GM12872 (cell line): ENCODE data around the gene RBBP5.

ENCODE experiments used
- CTCF ChIP-seq: IDR thresholded peaks from 3 replicates; pipeline ENCODE4 v1.5.1; 2011; ENCODE audit warnings: low read depth, mild to moderate bottlenecking, low read length, moderate library complexity; ENCODE audit not compliant: insufficient read depth

Gene RBBP5

GRCh38 chr1:205107327-205107726, 14.5 kb downstream of the RBBP5 start:
- no peak for TF ChIP-seq CTCF

- no peak for TF ChIP-seq CTCF
These were observed 19.4 kb downstream of the RBBP5 start for GRCh38 chr1:205102404-205102803.

GRCh38 chr1:205098242-205098641, 23.5 kb downstream of the RBBP5 start:
- TF ChIP-seq CTCF = no peak

GRCh38 chr1:205095422-205095821, 26.4 kb downstream of the RBBP5 start:
- TF ChIP-seq CTCF = no peak

- TF ChIP-seq CTCF = no peak
These were observed 30.6 kb downstream of the RBBP5 start for GRCh38 chr1:205091043-205091740.

GRCh38 chr1:205088341-205088740, 33.4 kb downstream of the RBBP5 start:
- no peak for TF ChIP-seq CTCF

GRCh38 chr1:205084360-205084759, 37.4 kb downstream of the RBBP5 start, which contains the start of gene TMEM81:
Gene TMEM81, minus strand, starts transcription at chr1:205084460. Its CDS starts 140 bp downstream, at chr1:205084320.
- no peak for TF ChIP-seq CTCF
